Measurements from ENCODE around the gene ADD2.

DNA sequence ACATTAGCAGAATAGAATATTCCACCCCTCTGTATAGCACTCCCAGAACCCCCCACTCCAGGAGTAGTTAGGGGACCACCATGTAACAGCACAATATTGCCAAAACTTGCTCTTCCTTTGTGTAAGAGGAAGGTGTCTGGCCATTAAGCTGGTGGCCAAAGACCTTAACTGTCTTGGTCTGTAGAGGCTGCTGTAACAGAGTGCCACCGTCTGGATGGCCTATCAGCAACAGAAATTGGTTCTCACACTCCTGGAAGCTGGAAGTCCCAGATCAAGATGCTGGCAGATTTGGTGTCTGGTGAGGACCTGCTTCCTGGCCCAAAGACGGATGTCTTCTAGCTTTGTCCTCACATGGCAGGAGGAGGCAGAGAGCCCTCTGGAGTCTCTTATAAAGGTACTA lies 152.8 kb downstream of the ADD2 start:
- no peak for TF ChIP-seq SP1 (IDR thresholded peaks at IDR 0.05)
- TF ChIP-seq FOXM1 (IDR thresholded peaks at IDR 0.05; ENCODE audit: borderline replicate concordance), result no peak
- TF ChIP-seq FOXK2 (IDR thresholded peaks at IDR 0.05), result no peak
